HL-60/S4 (cell line): ENCODE data around the gene DNAJB6.

Source experiments
- in situ Hi-C: fragments of 300-500 bp; cut with MboI; formaldehyde crosslinking; loops from 2 replicates; pipeline ENCODE4 v1.14.3; 2022; ENCODE audit warnings: low sequenced_read_pairs

Gene DNAJB6

GRCh38 chr7:157336383-157337315 is at the start of gene DNAJB6:
Gene DNAJB6, plus strand, starts transcription at chr7:157337004. Its CDS starts 21,569 bp downstream, at chr7:157358573.
- in situ Hi-C loops, result no loop called here

GRCh38 chr7:157291404-157292080 is 45.3 kb upstream of the DNAJB6 start:
- in situ Hi-C loops, result no loop called here

GRCh38 chr7:157292258-157292657 is 44.5 kb upstream of the DNAJB6 start:
- in situ Hi-C loops, result no loop called here

GRCh38 chr7:157292770-157293412 is 43.9 kb upstream of the DNAJB6 start:
- in situ Hi-C loops, result no loop called here

GRCh38 chr7:157293413-157293788 is 43.4 kb upstream of the DNAJB6 start:
- in situ Hi-C loops, result no loop called here

DNA sequence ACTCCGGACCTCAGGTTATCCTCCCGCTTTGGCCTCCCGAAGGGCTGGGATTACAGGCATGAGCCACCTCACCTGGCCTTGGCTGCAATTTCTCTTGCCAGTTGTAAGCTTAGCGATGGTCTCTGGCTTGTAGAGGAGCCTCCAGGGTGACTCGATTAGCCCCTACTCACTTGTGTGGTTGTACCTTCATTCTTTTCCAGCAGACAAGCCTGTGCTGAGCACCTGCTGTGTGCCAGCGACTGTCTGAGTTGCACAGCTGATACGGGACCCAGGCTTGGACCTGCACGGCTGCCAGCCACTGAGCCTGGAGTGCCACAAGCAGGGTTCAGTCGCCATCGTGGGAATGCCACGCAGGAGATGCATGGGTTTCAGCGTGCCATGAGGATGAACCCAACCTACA is 42.0 kb upstream of the DNAJB6 start:
- in situ Hi-C loops, result no loop called here

GRCh38 chr7:157295338-157295737 is 41.5 kb upstream of the DNAJB6 start:
- in situ Hi-C loops, result no loop called here

DNA sequence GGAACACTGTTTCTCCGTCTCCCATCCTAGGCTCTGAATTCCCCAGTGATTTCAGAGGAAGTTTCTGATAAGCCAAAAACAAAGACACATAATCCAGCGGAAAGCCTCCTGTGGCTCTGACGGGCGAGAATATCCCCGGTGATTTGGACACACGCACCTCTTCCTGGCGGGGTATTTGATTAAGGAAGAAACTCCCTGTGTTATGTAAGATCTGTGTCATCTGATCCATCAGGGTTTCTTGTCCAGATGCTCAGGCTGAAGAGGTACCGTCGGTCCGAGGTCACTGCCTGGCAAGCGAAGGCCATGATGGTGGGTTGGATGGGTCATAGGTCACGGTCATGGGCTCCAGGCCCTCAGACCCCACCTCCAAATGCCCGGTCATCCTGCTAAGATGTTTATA is 39.6 kb upstream of the DNAJB6 start:
- in situ Hi-C loops, result no loop called here

DNA sequence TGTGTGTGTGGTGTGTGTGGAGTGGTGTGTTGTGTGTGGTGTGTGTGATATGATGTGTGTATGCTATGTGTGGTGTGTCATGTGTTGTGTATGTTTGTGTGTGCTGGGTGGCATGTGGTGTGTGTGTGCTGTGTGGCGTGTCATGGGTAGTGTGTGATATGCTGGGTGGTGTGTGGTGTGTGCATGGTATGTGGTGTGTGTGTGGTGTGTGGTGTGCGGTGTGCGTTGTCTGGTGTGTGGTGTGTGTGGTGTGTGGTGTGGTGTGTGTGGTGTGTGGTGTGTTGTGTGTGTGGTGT is 37.5 kb upstream of the DNAJB6 start:
- in situ Hi-C loops, result no loop called here

DNA sequence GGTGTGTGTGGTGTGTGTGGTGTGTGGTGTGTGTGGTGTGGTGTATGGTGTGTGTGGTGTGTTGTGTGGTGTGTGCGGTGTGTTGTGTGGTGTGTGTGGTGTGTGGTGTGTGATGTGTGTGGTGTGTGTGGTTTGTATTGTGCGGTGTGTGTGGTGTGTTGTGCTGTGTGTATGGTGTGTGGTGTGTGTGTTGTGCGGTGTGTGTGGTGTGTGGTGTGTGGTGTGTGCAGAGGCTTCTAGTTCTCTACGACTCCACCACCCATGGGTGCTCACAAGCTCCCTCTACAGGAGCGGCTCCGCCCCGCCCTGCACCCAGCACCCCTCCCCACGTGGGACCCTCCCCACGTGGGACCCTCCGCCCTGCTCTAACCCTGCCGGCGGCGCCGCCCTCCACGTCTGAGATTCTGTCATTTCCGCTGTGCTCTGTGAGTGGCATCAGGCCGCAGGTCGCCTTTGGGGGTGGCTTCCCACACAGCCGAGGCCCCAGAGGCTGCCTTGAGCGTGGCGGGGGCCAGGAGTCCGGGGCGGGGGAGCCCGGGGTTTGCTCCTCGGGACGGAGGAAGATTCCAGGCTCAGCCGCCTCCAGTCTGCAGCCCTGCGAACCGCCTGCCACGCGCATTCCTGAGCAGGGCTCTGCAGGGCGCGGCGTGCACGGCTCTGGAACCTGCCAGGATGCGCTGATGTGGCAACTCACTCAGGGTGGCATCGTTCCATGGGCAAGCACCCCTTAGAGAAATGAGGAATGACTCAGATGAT is 37.0 kb upstream of the DNAJB6 start:
- in situ Hi-C loops, result no loop called here

DNA sequence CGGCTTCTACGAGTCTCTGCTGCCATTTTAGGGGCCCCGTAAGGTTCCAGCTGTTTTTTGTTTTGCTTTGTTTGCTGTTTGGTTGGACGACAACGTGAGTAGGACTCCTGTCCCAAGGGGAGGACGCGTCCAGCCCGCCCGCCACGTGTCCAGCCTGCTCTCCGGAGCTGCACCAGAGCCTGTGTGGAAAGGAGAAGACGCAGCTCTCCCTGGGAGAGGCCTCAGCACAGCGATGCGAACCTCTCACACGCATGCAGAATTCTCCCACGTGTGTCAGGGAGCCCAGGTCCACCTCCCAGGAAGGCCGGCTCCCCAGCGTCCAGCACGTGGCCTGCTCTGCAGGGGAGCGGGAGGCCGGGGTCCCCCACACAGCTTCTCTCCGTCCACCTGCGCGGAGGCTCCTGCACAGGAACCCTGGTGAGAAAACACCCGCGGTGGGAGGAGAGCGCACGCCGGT is 36.4 kb upstream of the DNAJB6 start:
- in situ Hi-C loops, result no loop called here

DNA sequence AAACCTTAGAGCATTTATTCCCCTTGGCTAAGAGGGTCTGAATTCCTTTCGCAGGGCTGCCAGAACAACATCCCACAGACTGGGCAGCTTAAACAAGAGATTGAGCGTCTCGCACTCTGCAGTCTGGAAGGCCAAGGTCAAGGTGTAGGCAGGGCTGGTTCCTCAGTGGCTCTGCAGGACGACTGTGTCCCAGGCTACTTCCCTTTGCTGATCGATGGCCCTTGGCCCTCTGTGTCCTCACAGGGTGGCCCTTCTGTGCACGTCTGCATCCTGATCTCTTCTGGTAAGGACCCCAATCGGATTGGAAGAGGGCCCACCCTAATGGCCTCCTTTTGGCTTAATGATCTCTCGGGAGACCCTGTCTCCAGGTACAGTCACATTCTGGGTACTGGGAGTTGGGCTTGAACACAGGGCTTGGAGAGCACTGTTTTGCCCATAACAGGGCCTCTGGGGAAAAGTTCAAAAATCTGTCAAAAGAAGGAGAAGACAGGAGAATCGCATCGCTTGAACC is 35.1 kb upstream of the DNAJB6 start:
- in situ Hi-C loops, result no loop called here

DNA sequence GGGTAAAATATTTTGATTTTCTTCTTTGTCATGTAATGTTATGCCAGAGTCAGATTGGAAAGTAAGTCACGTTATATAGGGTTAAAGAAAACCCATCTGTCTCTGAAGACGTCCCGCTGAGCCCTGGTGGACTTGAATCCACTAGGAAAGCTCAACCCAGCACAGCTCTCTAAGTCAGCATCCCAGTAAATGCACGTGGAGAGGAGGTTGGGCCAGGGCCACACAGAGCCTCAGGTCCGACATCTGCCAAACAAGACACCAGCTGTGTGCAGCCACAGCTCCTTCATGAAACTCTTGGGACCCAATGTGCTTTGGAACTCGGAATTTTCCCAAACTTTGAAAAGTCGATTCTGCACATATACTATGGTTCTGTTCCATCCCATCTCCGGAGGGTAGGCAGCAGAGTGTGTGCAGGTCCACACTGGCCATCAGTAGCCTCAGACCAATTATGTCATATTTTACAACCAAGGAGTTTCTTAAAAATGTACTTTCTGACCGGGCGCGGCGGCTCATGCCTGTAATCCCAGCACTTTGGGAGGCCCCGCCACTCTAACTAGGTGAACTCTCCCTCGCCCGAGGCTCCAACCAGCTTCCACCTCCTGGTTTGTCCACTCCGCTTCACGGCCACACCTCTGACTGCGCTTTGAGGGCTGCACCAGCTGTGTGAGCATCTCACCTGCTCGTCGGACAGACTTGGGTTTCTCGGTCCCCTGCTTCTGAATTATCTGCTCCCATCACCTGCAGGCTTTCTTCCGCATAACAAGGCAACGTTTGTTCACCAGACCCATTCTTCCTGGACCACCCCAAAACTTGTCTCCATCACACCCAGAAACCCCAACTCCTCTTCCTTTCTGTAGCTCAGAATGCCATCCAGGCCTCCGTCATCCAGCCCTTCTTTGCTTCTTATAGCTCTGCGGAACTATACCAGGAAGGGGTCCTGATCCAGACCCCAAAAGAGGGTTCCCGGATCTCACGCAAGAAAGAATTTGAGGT is 29.7 kb upstream of the DNAJB6 start:
- in situ Hi-C loops, result no loop called here

GRCh38 chr7:157309988-157310668 is 26.7 kb upstream of the DNAJB6 start:
- in situ Hi-C loops, result no loop called here

GRCh38 chr7:157310676-157311185 is 26.1 kb upstream of the DNAJB6 start:
- in situ Hi-C loops, result no loop called here

DNA sequence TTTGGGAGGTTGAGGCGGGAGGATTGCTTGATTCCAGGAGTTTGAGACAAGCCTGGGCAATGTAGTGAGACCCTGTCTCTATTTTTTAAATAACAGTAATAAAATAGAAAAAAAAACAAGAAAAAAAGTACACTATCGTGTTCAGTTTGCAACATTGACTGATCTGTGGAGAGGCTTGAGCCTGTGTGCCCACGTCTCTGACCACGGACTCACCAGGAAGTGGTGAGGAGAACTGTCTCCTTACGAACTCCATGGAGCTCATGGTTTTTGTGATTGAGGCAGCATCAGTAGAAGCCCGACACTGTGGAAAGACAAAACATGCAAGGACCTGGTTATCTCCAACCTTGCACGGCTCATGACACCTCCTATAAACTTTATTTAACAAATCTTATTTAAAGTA is 23.9 kb upstream of the DNAJB6 start:
- in situ Hi-C loops, result no loop called here

DNA sequence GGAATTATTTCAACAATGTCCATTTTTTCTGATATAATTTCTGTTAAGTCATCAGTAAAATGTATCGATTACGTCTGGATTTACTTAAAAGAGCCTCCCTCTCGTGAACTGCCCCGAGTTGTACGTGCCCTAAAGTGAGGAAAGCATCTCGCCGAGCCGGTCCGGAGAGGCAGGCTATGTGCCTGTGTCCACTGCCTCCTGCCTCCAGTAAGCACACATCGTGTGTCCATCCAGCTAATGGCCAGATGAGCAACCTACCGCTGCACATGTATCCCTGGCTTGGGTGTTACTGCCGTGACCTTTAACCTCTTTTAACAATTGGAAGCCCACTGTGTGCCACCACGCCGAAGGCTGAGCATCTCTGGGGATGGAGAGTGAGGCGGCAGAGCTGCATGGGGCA is 23.2 kb upstream of the DNAJB6 start:
- in situ Hi-C loops, result no loop called here

DNA sequence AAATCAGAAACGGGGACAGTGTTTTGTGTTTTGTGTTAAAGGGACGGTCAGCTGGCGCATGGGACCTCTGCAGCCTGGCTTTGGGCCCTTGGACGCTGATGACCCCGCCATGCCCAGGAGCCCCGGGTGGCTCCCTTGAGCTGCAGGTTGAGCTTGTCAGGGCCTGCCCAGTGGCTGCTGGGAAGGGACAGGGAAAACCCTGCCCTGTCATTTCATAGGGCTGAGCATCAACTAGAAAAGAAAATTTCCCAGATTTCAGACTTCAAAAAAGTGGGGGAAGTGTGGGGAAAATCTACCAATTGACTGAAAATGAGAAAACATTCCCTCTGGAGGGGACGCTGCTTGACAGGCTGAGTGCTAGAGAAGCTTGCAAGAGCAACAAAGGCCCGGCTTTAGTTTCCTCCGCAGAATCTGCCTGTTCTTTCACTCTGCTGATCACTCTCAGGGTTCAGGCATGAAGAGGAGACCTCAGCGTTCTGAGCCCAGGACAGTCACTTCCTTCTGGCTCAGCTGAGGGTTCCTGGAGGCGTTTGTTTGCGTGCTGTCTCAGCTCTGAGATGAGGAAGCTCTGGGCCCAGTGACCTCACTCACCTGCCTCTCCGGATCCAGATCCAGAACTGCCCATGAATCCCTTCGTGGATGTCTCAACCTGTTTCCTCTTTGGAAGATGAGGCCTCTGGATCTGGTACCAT is 18.6 kb upstream of the DNAJB6 start:
- in situ Hi-C loops, result no loop called here
